Activated CD8-positive, alpha-beta memory T cell treated with anti-CD3 and anti-CD28 coated beads, Interleukin-2, amount 50 U/mL, for 24 hours (primary cell): ENCODE measurements around the gene RPH3AL.
"Not testable (repeated sequence)": the region's sequence is repeated elsewhere in the genome, so short reads cannot be mapped to it uniquely, and the experiment has no call there.

ENCODE experiments used
- DNase-seq: peaks from one replicate; pipeline ENCODE4 v3.0.0-alpha.2; 2020; ENCODE audit errors: extremely low read depth

Gene RPH3AL

DNA sequence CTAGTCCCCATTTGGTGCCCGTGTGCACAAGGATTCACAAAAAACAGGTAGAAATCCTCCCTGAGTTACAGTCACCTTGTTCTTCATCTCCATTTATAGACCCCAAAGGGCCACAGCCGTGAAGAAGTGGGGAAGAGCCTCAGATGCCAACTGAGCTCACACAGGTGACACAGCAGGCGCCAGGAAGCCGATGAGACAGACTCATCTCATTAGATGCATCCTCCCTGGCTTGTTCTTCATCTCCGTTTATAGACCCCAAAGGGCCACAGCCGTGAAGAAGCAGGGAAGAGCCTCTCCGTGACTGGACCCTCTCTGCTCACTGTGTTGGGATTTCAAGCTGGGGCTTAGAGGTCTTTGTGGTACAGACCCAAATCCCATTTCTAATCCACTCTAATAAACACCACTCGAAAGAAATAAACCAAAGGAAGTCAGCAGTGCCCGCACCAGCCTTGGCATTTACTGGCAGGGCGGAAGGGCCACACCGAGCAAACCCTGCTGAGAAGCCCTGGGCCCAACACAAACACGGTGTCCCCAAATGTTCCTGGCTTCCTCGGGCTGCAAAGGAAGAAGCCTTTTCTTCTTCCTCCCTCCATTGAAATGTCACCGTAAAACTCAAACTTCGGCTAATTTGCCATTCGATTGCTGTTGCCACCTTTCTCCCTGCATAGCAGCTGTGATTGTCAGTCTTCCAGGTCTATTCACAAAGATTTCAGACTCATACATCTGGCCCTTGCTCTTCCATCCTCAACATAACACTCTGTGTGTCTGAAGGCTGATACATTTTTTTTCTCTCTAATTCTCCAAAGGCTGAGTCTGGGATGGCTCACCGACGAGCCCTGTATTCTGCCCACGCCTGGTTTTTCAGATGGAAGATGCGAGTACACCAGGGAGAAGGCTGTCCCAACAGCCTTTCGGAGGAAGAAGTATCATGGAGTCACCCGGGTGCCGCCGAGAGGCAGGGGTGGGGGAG, 126.2 kb downstream of the RPH3AL start:
- no peak for DNase-seq

DNA sequence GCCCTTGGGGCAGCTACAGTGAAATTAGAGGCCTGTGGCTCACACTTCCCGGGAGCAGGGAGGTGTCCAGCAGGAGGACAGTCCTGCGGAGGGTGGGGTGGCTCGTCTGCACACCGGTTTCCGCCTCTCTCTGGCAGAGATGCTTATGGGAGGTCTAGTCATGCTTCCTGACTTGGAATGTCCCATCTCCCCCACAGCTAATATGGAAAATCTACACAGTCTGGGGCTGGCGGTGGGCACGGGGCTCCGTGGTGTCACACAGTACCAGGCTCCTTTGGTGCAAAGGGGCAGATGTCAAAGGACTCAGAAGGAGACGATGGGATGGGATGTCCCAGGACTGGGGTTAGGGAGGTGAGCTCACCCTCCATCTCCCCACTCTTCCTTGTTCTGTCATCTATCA, 127.1 kb downstream of the RPH3AL start:
- no peak for DNase-seq

DNA sequence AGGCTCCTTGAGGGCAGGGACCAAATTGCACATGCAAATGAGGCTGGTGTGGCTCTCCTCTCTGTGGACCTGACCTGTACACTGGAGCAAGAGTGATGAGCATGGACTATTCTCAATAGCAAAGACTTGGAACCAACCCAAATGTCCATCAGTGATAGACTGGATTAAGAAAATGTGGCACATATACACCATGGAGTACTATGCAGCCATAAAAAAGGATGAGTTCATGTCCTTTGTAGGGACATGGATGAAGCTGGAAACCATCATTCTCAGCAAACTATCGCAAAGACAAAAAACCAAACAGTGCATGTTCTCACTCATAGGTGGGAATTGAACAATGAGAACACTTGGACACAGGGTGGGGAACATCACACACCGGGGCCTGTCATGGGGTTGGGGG, 128.0 kb downstream of the RPH3AL start:
- not testable (repeated sequence) for DNase-seq

DNA sequence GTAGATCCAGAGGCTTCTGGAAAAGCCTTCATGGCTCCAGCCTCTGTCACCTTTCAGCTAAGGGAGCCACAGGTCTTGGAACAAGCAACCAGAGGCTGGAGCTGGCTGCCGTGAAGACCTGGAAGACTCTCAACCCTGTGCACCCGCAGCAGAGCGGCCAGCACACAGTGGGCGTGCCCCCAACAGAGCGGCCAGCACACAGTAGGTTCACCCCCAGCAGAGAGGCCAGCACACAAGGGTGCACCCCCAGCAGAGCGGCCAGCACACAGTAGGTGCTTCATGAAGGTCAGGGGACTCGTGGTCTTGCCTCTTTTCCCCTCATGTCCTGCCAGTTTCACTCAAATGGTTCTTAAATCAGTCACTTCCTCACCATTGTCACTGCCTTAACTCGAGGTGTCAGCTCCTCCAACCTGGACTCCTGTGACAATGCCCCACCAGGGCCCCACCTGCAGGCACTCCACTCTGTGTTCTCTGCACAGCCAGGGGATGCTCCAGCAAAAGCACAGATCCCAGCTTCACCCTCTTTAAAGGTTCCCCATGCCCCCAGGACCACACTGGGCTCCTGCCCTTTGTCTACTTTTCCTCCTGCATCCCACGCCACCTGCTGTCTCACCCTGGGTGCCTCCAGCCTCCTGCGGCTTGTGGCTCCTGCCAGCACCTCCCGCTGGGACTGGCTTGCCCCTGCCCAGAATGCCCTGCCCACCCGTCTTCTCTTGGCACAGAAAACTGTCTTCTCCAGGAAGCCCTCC, 128.7 kb downstream of the RPH3AL start:
- no peak for DNase-seq

DNA sequence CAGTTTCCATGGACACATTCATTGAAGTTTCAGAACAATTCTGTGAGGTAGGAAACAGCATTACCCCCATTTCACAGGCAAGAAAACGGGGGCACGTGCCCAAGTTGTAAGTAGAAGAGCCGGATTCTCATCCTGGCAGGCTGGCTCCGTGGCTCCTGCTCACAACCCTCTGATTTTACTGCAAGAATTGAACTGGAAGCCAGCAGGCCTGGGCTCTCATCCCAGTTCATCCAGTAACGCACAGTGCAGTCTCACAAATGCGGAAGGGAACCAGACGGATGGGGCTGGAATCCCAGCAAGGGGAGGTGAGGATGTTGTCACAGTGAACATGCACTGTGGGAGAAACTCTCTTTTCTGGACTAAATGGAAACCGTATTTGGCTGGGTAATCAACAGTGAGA, 130.4 kb downstream of the RPH3AL start:
- no peak for DNase-seq

DNA sequence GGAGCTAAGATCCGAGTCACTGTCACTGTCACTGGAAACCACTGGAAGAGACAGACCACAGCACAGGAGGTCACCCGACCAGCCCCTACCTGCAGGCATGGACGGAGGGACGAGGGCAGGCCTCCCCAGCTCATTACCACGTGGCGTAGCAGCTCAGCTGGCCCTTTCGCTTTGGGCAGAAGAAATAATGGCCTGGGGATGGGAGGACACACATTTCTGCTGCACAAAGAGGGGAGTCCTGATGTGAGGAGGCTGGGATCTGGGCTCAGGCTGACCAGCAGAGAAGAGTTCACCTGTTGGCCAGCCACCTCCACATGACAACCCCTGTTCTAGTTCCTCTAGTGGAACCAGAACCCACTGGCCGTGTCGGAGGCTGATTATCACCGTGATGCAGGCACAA, 132.9 kb downstream of the RPH3AL start:
- no peak for DNase-seq

DNA sequence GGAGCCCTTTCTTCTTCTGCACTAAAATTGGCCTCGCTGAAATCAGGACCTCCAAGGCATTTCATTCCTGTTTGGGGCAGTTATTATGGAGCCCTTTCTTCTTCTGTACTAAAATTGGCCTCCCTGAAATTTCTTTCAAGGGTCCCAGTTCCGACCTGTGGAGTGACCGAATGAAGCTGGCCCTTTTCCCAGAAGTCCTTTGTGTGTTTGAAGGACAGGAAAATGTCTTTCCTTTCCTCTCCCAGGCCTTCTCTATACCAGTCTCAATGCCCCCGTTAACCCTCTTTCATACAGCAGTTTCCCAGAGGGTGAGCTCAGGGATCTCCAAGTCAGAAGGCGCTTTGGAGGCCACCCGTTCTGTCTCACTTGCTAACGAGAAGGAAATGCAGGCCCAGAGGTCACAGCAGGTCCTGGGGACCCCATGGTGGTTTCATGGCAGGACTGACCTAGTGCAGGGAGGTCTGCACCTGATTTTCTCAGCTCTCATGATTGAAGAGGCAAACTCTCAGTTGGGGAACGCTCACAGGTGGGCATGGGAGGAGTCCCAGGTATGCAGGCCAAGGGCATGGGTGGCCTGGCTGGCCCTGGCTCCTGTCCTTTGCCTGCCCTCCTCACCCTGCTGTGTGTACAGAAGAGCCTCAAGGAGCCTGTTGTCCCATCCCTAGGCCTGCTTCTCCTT, 134.0 kb downstream of the RPH3AL start:
- DNase-seq: no peak

DNA sequence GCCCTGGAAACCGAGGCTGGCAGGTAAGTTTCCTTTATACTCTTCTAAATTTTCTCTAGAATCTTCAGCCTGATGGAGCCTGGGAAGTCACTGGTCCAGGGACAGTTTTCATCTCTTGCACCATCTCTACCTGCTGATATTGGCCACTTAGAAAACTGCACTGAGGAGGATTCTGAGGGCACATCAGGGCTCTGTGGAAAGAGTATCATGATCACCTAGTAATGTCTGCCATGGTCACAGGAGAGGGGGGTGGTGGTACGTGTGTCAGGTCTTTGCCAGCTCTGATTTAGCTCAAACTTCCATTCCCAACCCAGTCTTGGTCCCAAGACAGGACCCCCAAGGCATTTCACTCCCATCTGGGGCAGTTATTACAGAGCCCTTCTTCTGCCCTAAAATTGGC, 136.0 kb downstream of the RPH3AL start:
- DNase-seq: no peak

DNA sequence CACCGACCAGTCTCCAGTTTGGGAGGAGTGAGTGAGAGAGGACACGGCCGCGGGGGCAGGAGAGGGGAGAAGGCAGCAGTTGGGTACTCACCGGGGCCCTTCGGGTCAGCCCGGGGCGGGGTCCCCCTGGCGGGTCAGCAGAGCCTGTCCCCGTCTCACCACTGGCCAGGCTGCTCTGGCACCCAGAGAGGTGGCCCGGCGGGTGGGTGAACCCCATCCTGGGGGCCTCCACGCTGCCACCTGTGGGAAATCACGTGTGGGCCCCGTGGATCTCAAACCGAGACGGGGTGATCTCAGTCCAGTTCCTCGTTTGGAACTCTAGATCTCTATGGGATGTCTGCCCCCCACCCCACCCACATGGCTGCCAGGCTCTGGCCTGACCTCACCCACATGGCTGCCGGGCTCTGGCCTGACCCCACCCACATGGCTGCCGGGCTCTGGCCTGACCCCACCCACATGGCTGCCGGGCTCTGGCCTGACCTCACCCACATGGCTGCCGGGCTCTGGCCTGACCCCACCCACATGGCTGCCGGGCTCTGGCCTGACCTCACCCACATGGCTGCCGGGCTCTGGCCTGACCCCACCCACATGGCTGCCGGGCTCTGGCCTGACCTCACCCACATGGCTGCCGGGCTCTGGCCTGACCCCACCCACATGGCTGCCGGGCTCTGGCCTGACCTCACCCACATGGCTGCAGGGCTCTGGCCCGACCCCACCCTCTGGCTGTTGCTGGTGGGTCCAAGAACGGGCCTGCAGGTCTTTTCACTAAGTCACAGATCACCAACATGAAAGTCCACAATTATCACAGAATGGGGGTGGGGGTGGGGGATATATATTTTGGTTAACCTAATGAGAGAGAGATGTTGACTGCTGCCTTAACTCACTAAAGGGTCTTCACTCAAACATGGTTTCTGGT, 136.8 kb downstream of the RPH3AL start:
- not testable (repeated sequence) for DNase-seq

DNA sequence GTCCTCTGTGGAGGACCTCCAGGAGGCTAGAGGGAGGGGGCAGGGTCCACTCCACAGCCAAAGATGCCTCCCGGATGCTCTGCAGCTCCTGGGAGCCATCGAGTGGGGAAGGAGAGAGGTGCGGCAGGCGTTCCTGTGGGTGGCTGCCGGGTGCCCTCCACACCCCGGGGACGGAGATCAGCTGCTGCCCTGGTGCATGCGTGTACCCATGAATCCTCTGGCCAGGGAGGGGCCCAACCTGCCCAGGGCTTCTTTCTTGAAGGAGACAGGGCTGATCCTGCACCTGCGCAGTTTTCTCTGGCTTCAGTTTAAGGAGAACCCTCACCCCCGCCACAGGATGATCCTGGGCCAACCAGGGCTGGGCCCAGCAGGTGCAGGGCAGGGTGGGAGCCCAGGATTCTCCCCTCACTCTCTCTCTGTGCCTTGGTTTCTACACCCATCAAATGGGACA, 137.7 kb downstream of the RPH3AL start:
- DNase-seq: no peak

DNA sequence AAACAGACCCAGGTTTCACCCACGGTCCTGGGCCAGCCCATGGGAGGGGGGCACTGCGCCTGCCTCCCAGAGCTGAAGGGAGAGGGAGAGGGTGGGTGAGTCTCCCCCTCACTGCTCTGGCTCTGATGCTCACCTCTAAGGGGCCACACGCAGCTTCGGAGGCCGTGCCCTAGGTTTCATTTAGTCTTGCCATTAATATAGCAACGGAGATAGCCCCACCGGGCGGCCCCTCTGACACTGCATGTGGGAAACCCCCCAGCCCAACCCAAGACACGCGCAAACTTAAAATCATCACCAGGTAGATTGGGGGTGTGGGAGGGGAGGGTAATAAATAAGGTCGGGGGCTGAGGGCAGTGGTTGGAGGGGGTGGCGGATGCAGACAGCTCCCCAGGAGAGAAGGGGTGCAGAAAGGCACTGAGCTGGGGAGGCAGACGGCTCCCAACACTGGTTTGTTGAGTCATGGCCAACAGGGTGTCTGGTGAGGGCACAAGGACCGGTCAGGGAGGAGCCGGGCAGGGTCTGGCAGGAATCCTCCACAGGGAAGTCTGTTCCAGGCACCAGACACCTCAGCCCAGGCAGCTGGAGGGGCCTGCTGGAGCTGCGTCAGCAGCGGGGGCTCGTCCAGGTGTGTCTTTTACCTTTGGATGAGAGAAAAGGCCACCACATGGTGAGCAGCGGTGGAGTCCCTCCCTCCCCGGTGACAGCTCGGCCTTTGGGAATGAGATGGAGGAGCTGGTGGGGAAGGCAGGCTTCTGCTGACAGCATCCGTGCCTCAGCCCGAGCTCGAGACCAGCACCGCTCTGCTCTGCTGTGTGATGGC, 139.1 kb downstream of the RPH3AL start:
- no peak for DNase-seq

DNA sequence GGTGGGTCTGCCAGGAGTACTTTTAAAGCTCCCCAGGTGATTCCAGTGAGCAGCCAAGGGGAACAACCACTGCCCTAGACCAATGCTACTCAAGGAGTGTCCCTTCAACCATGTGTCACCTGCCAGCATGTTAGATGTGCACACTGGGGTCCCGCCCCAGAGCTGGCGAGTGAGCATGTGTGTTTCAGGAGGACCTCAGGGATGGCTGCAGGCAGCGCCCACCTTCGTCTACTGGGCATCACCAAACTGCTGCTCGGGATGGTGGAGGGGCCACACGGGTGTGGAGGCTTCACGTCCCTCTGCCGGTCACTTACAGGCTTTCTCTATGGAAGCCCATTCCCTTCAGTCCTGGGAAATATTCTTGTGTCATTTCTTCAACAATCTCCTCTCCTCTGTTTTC, 142.2 kb downstream of the RPH3AL start:
- DNase-seq: no peak

DNA sequence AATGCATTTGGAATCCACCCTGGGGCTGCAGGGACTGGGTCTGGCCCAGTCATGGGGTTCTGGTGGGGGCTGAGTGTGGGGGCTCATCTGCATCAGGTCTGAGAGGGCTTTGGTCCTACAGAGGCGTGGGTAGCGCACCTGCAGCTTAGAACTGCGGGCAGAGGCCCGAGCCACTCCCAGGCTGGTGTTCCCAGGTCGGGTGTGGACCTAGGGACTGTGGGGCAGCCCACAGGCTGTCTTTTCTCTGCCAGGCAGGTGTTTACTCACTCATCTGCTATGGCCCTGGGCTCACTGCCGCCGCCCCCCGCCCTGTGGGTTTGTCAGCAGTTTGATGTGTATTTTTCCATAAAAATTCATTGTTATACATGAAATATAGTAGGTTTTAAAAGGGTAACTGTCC, 144.2 kb downstream of the RPH3AL start:
- DNase-seq: no peak

DNA sequence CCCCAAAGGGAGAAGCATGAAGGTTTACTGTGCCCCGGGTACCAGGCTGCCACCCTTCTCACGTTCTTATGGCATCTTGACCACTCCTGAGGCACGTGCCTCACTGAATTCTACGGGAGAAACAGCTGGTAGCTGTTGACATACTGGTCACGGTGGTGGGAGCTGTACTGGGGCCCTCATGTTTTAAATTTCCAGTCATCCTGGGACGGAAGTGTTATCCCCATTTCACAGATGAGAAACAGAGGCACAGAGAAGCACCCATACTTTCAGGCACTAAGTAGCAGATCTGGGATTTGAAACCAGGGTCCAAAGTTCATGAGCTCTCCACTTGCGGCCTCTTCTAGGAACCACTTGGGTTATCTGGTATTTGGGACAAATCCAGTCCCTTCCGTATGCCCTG, 144.8 kb downstream of the RPH3AL start:
- DNase-seq: no peak

DNA sequence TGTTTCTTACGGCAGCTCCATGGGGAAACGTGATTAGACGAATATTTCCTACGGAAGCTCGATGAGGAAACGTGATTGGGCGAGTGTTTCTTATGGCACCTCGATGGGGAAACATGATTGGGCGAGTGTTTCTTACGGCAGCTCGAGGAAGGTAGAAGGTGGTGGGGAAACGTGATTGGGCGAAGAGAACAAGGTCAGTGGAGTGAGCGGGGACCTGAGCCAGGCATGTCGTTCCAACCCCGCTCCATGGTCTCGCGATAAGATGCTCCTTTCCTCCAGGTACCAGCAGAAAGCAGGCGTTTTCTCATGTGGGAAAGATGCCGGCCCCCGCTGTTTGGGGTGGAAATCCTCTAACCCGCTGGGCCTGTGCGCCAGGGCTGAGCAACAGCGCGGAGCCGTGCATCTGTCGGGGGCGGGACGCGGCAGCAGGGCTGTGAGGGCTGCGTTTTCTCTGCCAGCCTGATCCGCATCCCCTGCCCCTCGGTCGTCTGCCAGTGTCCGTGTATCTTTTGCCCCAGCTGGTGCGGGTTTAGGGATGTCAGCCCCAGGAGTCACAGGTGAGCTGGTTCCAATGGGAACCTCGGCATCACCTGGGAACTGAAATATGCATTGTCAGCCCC, 145.6 kb downstream of the RPH3AL start:
- DNase-seq: no peak

DNA sequence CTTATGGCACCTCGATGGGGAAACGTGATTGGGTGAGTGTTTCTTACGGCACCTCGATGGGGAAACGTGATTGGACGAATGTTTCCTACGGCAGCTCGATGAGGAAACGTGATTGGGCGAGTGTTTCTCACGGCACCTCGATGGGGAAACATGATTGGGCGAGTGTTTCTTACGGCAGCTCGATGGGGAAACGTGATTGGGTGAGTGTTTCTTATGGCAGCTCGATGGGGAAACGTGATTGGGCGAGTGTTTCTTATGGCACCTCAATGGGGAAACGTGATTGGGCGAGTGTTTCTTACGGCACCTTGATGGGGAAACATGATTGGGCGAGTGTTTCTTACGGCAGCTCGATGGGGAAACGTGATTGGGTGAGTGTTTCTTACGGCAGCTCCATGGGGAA, 146.1 kb downstream of the RPH3AL start:
- not testable (repeated sequence) for DNase-seq

DNA sequence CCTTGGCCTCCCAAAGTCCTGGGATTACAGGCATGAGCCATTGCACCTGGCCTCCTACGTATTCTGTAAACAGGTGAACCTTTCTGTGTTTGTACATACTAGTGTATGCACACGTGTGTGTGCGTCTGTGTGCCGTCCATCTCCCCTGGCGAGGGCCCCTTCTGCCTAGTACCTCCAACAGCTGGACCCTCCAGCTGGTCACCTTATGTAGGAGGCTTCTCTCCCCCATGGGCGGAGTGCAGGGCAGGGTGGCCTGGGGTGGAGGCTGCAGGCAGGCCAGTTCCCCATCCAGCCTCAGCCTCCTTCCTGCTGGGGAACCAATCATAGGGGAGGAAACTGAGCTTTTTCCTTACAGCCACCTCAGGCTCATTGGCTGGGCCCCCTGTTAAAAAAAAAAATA, 146.8 kb downstream of the RPH3AL start:
- DNase-seq: no peak

DNA sequence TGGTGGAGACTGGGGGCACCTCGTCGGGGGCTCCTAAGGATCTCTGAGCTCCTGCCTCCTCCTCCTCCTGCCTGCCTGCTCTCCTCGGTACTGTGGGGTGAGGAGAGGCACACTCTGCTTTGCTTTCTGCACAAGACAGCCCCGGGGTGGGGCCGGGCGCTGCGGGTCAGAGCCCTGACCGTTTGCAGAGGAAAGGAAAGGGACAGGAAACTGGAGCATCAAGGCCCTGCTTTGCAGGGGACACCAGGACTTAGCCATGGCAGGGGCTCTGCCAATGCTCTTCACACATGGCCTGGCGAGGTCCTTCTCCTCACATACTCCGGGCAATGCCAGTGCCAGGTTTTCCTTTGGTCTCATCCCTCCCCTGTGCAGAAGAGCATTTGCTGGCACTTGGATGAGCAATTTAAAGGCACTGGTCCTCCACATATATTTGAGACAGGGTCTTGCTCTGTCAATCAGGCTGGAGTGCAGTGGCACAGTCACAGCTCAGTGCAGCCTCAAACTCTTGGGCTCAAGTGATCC, 147.4 kb downstream of the RPH3AL start:
- DNase-seq: no peak

DNA sequence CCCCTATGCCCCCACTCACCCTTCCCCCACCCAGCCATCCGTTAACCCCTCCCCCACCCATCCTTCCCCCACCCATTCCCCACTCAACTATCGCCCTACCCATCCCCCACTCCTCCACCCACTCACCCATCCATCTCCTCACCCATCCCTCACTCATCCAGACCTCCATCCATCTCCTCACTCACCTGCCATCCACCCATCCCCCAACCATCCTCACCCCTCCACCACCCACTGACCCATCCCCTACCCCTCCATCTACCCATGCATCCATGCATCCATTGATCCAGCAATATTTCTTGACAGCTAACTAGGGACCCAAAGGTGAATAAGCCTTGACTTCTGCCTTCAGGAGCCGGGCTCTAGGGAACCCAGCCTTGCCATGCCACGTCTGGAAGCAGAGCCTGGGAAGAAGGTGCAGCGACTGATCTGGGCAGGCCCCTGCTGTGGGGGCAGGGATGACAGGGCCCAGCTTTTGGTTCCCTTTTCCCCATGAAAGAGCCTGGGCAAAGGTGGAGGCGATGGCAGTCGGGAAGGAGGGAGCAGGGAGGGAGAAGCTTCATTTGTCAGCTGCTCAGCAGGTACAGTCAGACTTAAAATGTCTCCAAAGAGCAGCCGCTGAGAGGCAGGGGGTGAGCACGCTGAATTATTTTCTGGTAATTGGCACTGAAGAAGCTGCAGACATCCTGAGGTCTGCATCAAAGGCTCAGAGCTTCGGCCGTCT, 148.0 kb downstream of the RPH3AL start:
- no peak for DNase-seq
